Stomach (tissue), 4 donors: ENCODE data around the gene MYO1H.

Experiments used
- EP300 ChIP-seq: sonication (generic); formaldehyde crosslinking; IDR thresholded peaks from one replicate; pipeline ENCODE4 v1.6.1; 2017; ENCODE audit warnings: antibody characterized with exemption
- POLR2A ChIP-seq, 4 donors: fragments of 450-650 bp; IDR thresholded peaks; one replicate each; pipeline ENCODE4 v1.6.1; 2016; ENCODE audit warnings: antibody characterized with exemption in 4 of 4, control low read depth in 2 of 4, mild to moderate bottlenecking in 1 of 4, moderate library complexity in 1 of 4
- POLR2AphosphoS5 ChIP-seq, 3 donors: sonication (generic); formaldehyde crosslinking; IDR thresholded peaks; one replicate each; pipeline ENCODE4 v1.6.1; 2016; ENCODE audit warnings: antibody characterized with exemption in 3 of 3
- TF ChIP-seq, protein P1 (sequence below), 7 experiments: fragments of 450-650 bp in 4 of 7; fragments of 200-600 bp in 3 of 7; sonication (generic) in 3 of 7; IDR thresholded peaks; one replicate each; pipeline ENCODE4 v1.5.1; 2016 to 2019; ENCODE audit warnings: antibody characterized with exemption in 7 of 7, control low read depth in 2 of 7, mild to moderate bottlenecking in 1 of 7

- TF ChIP-seq, protein P1, sequence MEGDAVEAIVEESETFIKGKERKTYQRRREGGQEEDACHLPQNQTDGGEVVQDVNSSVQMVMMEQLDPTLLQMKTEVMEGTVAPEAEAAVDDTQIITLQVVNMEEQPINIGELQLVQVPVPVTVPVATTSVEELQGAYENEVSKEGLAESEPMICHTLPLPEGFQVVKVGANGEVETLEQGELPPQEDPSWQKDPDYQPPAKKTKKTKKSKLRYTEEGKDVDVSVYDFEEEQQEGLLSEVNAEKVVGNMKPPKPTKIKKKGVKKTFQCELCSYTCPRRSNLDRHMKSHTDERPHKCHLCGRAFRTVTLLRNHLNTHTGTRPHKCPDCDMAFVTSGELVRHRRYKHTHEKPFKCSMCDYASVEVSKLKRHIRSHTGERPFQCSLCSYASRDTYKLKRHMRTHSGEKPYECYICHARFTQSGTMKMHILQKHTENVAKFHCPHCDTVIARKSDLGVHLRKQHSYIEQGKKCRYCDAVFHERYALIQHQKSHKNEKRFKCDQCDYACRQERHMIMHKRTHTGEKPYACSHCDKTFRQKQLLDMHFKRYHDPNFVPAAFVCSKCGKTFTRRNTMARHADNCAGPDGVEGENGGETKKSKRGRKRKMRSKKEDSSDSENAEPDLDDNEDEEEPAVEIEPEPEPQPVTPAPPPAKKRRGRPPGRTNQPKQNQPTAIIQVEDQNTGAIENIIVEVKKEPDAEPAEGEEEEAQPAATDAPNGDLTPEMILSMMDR (IDR thresholded peaks at IDR 0.05), result no peak
- TF ChIP-seq POLR2A (IDR thresholded peaks at IDR 0.05) (no peak), POLR2AphosphoS5 (IDR thresholded peaks at IDR 0.05) (no peak), EP300 (no peak)
These were observed 132.1 kb downstream of the MYO1H start for GRCh38 chr12:109479761-109480160.
